Fibroblast of mammary gland (primary cell): ENCODE data around the gene SLC16A11.

ENCODE experiments used
- DNase-seq: peaks from one replicate; pipeline ENCODE4 v3.0.0-alpha.2; 2010; ENCODE audit warnings: low read depth
- H3K4me3 ChIP-seq: 2 replicates; pipeline ENCODE4 v1.5.1; 2011; ENCODE audit warnings: low read depth, mild to moderate bottlenecking, low read length, moderate library complexity; ENCODE audit not compliant: control insufficient read depth
- TF ChIP-seq, protein P1 (sequence below): conservative IDR thresholded peaks from 2 replicates; pipeline ENCODE4 v1.5.1; 2011; ENCODE audit warnings: low read depth, low read length, inconsistent platforms; ENCODE audit not compliant: control insufficient read depth, insufficient read depth

The SLC16A11 gene

DNA sequence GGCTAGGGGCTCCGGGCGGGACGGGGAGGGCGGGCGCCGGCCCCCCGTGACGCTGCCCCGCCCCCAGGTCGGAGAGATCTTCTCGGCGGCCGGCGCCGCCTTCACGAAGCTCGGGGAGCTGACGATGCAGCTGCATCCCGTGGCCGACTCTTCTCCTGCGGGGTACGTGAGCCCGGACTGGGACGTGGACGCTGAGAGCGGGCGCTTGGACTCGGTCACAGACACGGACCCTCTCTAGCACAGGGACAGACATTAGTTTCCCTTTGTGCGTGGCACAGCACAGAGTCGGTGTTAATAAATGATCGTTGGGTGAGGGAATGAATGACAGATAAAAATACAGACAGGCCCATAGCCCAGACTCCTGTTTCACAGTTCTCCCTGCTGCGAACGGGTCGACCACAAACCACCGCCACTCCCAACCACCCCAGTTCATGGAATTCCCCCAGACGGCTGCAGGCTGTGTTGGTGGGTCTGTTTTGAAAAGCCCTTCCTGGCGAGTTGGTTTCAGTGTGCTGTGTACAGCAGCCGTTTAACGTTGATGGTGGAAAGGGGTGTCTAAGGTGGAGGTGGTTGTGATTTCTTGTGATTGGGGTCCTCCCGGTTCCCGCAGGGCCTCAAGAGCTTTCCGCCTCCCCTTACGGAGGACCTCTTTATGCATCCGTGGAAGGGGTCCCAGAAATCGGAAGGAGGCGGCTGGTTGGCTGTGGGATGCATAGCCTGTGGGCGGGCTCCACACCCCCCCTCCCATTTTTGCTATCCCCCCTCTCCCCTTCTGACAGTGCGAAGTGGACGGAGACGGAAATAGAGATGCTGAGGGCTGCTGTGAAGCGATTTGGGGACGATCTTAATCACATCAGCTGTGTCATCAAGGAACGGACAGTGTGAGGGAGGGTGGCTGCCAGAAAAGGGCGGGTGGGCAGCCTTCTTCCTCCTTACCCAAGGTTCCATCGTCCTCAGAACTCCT, 28.6 kb downstream of the SLC16A11 start:
- H3K4me3 ChIP-seq = peak overlapping the region; percentile 74
- TF ChIP-seq, protein P1, sequence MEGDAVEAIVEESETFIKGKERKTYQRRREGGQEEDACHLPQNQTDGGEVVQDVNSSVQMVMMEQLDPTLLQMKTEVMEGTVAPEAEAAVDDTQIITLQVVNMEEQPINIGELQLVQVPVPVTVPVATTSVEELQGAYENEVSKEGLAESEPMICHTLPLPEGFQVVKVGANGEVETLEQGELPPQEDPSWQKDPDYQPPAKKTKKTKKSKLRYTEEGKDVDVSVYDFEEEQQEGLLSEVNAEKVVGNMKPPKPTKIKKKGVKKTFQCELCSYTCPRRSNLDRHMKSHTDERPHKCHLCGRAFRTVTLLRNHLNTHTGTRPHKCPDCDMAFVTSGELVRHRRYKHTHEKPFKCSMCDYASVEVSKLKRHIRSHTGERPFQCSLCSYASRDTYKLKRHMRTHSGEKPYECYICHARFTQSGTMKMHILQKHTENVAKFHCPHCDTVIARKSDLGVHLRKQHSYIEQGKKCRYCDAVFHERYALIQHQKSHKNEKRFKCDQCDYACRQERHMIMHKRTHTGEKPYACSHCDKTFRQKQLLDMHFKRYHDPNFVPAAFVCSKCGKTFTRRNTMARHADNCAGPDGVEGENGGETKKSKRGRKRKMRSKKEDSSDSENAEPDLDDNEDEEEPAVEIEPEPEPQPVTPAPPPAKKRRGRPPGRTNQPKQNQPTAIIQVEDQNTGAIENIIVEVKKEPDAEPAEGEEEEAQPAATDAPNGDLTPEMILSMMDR = no peak
- peak; percentile 48 for DNase-seq

DNA sequence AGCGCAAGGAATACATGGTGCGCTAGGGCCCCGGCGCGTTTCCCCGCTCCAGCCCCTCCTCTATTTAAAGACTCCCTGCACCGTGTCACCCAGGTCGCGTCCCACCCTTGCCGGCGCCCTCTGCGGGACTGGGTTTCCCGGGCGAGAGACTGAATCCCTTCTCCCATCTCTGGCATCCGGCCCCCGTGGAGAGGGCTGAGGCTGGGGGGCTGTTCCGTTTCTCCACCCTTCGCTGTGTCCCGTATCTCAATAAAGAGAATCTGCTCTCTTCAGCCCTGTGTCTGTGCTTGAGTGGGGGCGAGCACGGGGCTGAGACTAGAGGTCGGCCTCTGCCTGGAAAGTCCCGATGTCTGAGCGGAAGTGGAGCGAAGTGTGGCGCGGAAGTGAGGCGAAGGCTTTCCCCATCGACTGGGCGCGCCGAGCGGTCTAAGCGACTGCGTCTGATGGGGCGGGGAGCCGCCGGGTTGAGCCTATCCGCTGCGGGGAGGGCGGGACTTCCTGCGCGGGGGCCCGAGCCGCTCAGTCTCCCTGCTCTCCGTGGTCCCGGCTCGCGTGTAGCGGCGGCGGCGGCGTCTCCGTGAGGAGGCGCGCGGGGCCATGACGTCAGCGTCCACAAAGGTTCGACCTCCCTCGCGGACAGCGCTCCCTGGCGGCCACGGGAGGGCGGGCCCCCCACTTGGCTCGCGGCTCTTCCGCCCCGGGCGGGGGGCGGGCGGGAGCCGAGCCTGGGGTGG, 29.5 kb downstream of the SLC16A11 start:
- H3K4me3 ChIP-seq = peak overlapping the region; percentile 68
- peak; percentile 93 for DNase-seq
- TF ChIP-seq, protein P1 = peak; percentile 33

DNA sequence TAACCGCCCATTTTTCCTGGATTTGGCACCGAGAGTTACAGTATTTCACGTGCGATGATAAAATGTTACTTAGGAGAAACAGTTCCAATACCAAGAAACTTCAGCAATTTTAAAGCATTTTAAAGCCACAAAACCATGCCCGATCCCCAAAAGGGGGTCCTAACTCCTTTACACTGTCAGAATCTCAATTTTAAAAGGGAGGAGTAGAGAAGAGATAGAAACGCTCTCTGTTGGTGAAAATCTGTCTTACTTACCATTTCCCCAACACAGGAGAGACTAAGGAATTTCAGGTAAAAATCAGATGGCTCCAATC, 32.0 kb downstream of the SLC16A11 start:
- TF ChIP-seq, protein P1 = no peak
- no peak for DNase-seq
- H3K4me3 ChIP-seq = peak overlapping the region; percentile 68

DNA sequence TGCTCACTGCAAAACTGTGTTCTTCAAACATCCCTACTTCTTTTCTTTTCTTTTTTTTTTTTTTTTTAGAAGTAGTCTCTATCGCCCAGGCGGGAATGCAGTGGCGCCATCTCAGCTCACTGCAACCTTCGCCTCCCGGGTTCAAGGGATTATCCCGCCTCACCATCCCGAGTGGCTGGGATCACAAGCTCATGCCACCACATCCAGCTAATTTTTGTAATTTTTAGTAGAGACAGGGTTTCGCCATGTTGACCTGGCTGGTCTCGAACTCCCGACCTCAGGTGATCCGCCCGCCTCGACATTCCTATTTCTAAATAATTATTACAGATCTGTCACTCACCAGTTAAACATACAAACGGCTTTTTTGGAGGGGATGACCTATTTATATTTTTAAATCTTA, 32.5 kb downstream of the SLC16A11 start:
- DNase-seq = no peak

DNA sequence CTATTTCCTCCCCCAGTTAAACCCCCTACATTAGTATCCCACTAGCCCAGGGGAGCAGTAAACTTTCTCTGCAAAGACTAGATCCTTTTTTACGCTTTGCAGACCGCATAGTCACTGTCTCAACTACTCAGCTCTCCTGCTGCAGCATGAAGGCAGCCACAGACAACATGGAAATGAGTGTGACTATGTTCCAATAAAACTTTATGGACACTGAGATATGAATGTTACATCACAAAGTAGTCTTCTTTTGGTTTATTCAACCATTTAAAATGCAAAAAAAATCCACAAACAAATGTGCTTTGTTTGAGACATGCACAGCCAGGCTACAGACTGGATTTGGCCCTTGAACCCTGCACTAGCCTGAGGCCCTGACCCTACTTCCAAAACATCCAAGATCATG, 33.4 kb downstream of the SLC16A11 start:
- no peak overlapping the region for H3K4me3 ChIP-seq
- TF ChIP-seq, protein P1 = no peak
- no peak for DNase-seq

More for the DNA sequence above, 32.5 kb downstream of the SLC16A11 start:
- H3K4me3 ChIP-seq = peak overlapping the region; percentile 68
- TF ChIP-seq, protein P1 = no peak

DNA sequence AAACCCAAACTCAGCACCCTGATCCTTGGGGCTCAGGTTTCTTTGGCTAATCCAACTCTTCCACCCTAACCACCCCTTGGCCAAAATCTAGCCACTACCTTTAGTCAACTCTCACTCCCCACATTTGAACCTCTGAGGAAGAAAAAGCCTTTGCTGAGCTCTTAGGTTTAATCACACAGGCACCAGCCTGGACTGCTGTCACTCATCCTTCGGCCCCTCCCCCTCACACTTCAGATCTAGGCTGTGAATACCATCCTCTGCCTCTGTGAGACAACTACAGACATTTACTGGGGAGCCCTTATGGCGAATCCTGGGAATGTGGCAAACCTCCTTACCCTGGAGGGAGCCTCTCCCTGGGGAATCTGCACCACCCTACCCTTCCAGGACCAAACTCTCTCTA, 36.7 kb downstream of the SLC16A11 start:
- H3K4me3 ChIP-seq = no peak overlapping the region
- TF ChIP-seq, protein P1 = no peak
- DNase-seq = no peak
